GM21360 (cell line): Measurements from ENCODE around the gene LYRM7.
"Not testable (repeated sequence)": the region's sequence is repeated elsewhere in the genome, so short reads cannot be mapped to it uniquely, and the experiment has no call there.

Source experiments
- ATAC-seq: cut with Tn5 transposase; IDR thresholded peaks from one replicate; pipeline ENCODE4 v1.9.1; 2021; ENCODE audit warnings: mild to moderate bottlenecking, moderate library complexity; ENCODE audit not compliant: unreplicated experiment

LYRM7 gene

GRCh38 chr5:131171276-131171810 lies 599 bp downstream of the LYRM7 start:
- no peak for ATAC-seq

DNA sequence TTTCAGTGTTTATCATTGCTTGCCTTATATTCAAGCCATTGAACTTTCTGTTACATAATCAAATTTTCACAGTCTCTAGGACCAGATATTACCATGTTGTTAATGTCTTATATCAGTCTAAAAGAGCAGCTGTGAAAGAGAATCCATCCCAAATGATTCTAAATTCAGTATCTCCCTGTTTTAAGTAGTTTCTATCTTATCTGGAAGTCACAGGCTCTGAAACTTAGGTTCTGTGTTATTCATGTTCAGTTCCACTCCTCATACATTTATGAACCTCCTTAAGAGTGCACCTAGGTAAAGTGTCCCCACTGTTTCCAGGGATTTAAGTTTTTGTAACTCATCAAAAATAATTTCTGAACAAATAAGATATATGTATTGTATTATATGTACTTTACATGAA lies 9.7 kb downstream of the LYRM7 start:
- ATAC-seq, result no peak

- no peak for ATAC-seq
Observed at GRCh38 chr5:131182839-131183238, 12.1 kb downstream of the LYRM7 start.

- no peak for ATAC-seq
Observed at GRCh38 chr5:131185523-131186104, 14.9 kb downstream of the LYRM7 start.

- no peak for ATAC-seq
Observed at GRCh38 chr5:131186561-131187256, 16.0 kb downstream of the LYRM7 start.

DNA sequence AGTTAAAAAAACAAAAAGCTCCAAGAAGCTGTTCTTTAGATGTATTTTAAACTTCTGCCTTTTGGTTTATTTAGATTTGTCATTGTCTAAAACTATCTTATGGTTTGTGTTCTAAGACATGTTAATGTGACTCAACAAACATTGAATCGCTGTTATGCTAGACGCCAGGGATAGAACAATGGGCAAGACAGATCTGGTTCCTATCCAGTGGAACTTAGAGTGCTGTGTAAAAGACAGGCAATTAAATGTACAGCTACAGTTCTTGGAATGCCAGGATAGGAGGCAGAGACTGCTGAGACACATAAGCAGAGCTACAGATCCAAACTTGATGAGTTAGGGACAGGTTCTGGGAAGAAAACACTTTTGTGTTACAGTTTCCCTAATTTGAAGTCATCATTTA lies 22.4 kb downstream of the LYRM7 start:
- no peak for ATAC-seq

DNA sequence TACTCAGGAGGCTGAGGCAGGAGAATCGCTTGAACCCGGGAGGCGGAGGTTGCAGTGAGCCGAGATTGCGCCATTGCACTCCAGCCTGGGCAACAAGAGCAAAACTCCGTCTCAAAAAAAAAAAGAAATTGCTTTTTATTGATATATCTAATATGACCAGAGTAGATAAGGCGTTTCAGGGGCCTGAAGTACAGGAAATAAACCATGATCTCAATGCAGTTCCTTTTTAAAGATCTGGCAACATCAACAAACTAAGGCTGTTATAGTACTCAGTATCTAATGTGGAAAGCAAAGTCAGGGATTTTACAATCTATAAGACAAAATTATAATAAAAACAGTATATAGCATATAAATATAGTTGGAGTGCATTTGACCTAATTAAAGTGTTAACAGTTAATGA lies 23.2 kb downstream of the LYRM7 start:
- not testable (repeated sequence) for ATAC-seq

GRCh38 chr5:131194725-131195124 lies 24.0 kb downstream of the LYRM7 start:
- ATAC-seq, result no peak

DNA sequence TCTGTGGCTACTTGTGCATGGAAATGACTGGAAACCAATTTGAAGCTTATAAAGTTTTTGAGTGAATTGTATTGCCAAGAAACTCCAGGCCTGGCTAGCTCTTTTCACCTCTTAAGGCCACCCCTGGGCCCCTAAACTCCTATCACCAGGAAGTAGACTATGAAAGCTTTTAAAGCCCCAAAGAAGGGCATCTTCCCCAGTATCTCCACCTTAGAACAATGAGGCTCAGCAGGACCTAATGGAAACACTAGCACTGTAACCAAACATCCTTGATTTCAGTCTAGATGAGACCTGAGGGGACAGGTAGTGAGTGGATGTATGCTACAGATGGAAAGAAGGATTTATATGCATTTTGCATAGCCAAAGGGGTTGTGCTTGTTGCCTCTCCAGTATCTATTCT lies 25.0 kb downstream of the LYRM7 start:
- ATAC-seq, result no peak

- ATAC-seq, result no peak
Observed at GRCh38 chr5:131196331-131196730, 25.6 kb downstream of the LYRM7 start.

DNA sequence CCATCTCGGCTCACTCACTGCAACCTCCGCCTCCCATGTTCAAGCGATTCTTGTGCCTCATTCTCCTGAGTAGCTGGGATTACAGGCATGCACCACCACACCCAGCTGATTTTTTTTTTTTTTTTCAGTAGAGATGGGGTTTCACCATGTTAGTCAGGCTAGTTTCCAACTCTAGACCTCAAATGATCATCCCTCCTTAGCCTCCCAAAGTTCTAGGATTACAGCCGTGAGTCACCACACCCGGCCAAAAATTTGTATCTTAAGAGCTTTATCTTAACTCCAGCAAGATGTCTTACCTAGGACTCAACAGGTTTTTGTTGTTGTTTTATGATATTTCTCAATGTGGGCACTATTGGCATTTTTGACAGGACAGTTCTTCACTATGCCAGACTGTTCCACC lies 27.9 kb downstream of the LYRM7 start:
- no peak for ATAC-seq

- ATAC-seq, result no peak
Observed at GRCh38 chr5:131200560-131200959, 29.8 kb downstream of the LYRM7 start.

DNA sequence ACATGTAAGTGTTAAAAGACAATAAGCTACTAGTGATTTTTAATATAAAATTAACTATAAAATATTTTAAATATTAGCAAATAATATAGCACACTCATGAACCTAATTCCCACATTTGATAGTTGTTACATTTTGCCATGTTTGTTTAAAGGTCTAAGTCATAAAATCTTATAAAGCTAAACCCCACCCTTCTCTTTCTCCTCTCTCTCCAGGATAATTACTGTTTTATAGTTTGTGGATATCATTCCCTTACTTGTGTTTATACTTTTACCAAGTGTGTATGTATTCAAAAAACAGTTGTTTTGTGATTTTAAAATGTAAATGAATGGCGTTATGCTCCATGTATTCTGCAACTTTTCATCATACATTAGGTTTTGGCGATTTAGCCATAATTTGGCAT lies 34.2 kb downstream of the LYRM7 start:
- ATAC-seq, result no peak

DNA sequence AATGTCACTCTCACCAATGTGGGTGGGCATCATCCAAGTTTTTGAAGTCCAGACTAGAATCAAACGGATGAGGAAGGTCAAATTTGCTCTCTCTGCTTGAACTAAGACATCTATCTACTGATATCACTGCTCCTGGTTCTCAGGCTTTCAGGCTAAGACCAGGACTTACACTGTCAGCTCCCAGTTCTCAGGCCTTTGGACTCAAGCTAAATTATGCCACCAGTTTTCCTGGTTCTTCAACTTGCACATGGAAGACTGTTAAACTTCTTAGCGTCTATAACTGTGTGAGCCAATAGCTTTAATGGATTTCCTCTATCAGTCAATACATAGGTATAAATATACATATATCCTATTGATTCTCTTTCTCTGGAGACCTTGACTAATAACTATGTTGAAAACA lies 35.3 kb downstream of the LYRM7 start:
- no peak for ATAC-seq

DNA sequence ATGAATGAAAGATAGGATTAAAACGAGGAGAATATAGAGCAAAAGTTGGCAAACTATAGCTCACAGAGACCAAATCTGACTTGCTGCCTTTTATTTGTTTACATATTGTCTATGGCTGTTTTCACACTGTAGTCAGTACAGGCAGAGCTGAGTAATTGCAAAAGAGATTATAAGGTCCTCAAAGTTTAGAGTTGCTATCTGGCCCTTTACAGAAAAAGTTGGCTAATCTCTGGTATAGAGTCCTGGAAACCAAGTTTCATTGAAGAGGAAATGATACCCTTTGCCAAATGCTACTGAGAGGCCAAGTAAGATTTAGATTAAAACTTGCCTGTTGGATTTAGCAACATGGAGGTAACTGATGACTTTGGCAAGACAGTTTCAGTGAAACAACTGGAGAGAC lies 36.0 kb downstream of the LYRM7 start:
- no peak for ATAC-seq

DNA sequence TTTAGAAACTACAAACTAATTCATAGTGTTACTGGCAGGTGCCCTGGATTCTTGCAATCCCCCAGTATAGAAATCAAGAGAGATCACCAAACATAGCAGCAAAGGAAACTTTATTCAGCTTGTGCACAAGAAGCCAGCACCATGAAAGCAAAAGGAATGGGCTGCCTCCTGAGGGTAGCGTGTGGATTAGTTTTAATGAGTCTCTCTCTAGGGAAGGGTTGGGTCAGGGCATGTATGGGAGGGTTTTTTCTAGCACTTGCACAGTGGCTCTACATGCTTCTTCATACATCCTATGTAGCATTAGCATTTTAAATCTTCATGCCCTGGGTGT lies 38.4 kb downstream of the LYRM7 start:
- ATAC-seq, result no peak

- peak; percentile 88 for ATAC-seq
Observed at GRCh38 chr5:131209506-131210150, 38.9 kb downstream of the LYRM7 start.

- ATAC-seq, result no peak
Observed at GRCh38 chr5:131210151-131210510, 39.4 kb downstream of the LYRM7 start.

GRCh38 chr5:131211669-131212068 lies 40.9 kb downstream of the LYRM7 start:
- no peak for ATAC-seq

DNA sequence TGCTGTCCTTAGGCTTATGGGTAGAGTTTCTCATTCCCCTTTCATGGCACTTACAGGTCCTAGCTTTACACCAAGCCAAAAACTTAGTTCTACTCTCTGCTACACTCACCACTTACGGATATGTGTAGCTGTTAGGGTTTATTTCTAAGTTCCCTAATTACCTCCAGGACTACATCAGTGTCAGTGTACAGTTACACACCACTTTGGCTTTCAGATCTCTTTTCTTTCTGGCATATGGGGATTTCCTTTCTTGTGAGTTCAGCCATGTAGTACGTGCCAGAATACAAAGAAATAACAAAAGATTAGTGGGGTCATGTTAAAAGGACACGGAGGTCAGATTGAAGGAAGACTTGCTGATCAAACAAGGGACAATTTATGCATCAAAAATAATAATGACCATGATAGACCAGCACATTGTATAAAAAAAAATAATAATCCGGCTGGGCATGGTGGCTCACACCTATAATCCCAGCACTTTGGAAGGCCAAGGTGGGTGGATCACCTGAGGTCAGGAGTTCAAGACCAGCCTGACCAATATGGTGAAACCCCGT lies 41.8 kb downstream of the LYRM7 start:
- ATAC-seq, result peak; percentile 40

- no peak for ATAC-seq
Observed at GRCh38 chr5:131214609-131215227, 44.0 kb downstream of the LYRM7 start.

DNA sequence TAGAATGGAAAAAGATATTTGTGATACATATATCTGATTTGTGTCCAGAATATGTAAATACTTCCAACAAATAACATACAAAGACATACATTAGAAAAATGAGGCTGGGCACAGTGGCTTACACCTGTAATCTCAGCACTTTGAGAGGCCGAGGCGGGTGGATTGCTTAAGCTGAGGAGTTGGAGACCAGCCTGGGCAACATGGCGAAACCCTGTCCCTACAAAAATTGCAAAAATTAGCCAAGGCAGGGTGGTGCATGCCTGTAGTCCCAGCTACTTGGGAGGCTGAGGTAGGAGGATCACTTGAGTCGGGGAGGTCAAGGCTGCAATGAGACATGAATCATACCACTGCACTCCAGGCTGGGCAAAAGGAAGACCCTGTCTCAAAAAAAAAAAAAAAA lies 47.0 kb downstream of the LYRM7 start:
- no peak for ATAC-seq
